ENCODE results near the gene TMEM269. TPM values are rescaled to one million over a fixed set of nuclear protein-coding genes. Genes with fewer than 3 reads are reported as not detected.
"Not testable (repeated sequence)": the region's sequence is repeated elsewhere in the genome, so short reads cannot be mapped to it uniquely, and the experiment has no call there.

The TMEM269 gene
- total and polyA plus RNA-seq, 7 donors: 0.04 TPM; not detected in 6

DNA sequence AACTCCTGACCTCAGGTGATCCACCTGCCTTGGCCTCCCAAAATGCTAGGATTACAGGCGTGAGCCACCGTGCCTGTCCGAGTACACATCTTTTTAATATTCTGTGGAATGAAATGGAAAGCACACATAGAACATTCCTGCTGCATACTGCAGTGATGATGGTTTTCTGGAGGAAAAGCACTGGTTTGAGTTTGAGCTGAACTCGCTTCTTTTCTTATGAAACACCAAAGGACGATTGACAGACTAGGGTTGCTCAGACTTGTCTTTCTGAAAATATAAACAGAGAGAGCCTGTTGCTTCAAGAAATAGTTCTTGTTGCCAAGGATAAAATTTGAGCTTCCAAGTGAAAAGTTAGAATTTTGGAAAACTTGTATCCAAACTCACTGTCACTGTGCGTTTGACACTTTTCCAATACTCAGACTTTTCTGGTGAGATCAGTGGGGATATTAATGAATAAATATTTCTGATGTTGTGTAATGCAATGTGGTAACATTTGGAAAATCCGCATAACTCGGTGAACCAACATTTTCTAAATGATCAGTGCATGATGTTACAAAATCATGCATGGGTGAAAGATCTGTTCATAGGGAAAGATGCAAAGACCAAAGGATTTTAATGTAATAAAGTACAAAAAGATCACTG lies 17.2 kb downstream of the TMEM269 start:
- TF ChIP-seq POLR2AphosphoS5 (IDR thresholded peaks at IDR 0.05) (no peak), POLR2A (IDR thresholded peaks at IDR 0.05) (no peak), EP300 (IDR thresholded peaks at IDR 0.05) (no peak)
- TF ChIP-seq, protein P1, sequence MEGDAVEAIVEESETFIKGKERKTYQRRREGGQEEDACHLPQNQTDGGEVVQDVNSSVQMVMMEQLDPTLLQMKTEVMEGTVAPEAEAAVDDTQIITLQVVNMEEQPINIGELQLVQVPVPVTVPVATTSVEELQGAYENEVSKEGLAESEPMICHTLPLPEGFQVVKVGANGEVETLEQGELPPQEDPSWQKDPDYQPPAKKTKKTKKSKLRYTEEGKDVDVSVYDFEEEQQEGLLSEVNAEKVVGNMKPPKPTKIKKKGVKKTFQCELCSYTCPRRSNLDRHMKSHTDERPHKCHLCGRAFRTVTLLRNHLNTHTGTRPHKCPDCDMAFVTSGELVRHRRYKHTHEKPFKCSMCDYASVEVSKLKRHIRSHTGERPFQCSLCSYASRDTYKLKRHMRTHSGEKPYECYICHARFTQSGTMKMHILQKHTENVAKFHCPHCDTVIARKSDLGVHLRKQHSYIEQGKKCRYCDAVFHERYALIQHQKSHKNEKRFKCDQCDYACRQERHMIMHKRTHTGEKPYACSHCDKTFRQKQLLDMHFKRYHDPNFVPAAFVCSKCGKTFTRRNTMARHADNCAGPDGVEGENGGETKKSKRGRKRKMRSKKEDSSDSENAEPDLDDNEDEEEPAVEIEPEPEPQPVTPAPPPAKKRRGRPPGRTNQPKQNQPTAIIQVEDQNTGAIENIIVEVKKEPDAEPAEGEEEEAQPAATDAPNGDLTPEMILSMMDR (IDR thresholded peaks at IDR 0.05): no peak
- no peak for DNase-seq
- peaks cover 0 to 7% (median 0%) of the 10 kb centered on the region in 4 donors for H3K36me3 ChIP-seq
- H3K27ac ChIP-seq: peak overlapping the region in 1 of 4 donors; percentile 28
- H3K27me3 ChIP-seq: no peaks in the 10 kb centered on the region
- intact Hi-C loops (cut with DNase I): no loop called here
- H3K9me3 ChIP-seq: no peaks in the 10 kb centered on the region
- no peak overlapping the region for H3K4me3 ChIP-seq
- no peaks in the 10 kb centered on the region for H3K4me1 ChIP-seq
- 86 to 89% methylated on average over 8 of the region's 8 CpGs for WGBS, 2 donors

GRCh38 chr1:42806171-42806570 lies 21.4 kb downstream of the TMEM269 start:
- intact Hi-C loops (cut with DNase I): no loop called here
- H3K27me3 ChIP-seq: no peaks in the 10 kb centered on the region
- DNase-seq: no peak
- no peak overlapping the region for H3K27ac ChIP-seq
- no peaks in the 10 kb centered on the region for H3K4me1 ChIP-seq
- no peaks in the 10 kb centered on the region for H3K9me3 ChIP-seq
- H3K36me3 ChIP-seq: peaks cover 0 to 12% (median 0%) of the 10 kb centered on the region in 4 donors
- no peak overlapping the region for H3K4me3 ChIP-seq
- TF ChIP-seq, protein P1 (IDR thresholded peaks at IDR 0.05): no peak
- no peak for TF ChIP-seq EP300 (IDR thresholded peaks at IDR 0.05)
- TF ChIP-seq POLR2A (IDR thresholded peaks at IDR 0.05): no peak
- no peak for TF ChIP-seq POLR2AphosphoS5 (IDR thresholded peaks at IDR 0.05)

GRCh38 chr1:42806593-42806992 lies 21.8 kb downstream of the TMEM269 start:
- no peaks in the 10 kb centered on the region for H3K4me1 ChIP-seq
- no peak overlapping the region for H3K27ac ChIP-seq
- peaks cover 0 to 15% (median 0%) of the 10 kb centered on the region in 4 donors for H3K36me3 ChIP-seq
- no peak for DNase-seq
- intact Hi-C loops (cut with DNase I): no loop called here
- no peak overlapping the region for H3K4me3 ChIP-seq
- WGBS, 2 donors: 93% methylated on average over 5 of the region's 5 CpGs
- no peak for TF ChIP-seq EP300 (IDR thresholded peaks at IDR 0.05)
- no peak for TF ChIP-seq POLR2AphosphoS5 (IDR thresholded peaks at IDR 0.05)
- no peak for TF ChIP-seq POLR2A (IDR thresholded peaks at IDR 0.05)
- TF ChIP-seq, protein P1 (IDR thresholded peaks at IDR 0.05): no peak
- H3K27me3 ChIP-seq: no peaks in the 10 kb centered on the region
- no peaks in the 10 kb centered on the region for H3K9me3 ChIP-seq

- Histone ChIP-seq H3K4me1 (no peaks in the 10 kb centered on the region), H3K36me3 (peaks cover 0 to 15% (median 0%) of the 10 kb centered on the region in 4 donors), H3K9me3 (no peaks in the 10 kb centered on the region), H3K27ac (no peak overlapping the region), H3K27me3 (no peaks in the 10 kb centered on the region), H3K4me3 (no peak overlapping the region)
- DNase-seq: no peak
- intact Hi-C loops (cut with DNase I): no loop called here
- TF ChIP-seq POLR2A (IDR thresholded peaks at IDR 0.05): no peak
- peak in 2 of 4 donors; percentile 61 to 63 for TF ChIP-seq POLR2AphosphoS5 (IDR thresholded peaks at IDR 0.05)
Observed at GRCh38 chr1:42807056-42807668, 22.4 kb downstream of the TMEM269 start.

GRCh38 chr1:42814815-42815214 lies 30.0 kb downstream of the TMEM269 start:
- H3K4me3 ChIP-seq; intact Hi-C loops (cut with DNase I); H3K27ac ChIP-seq; H3K36me3 ChIP-seq; H3K9me3 ChIP-seq; DNase-seq; H3K27me3 ChIP-seq: not testable (repeated sequence)
- H3K4me1 ChIP-seq: peaks cover 0 to 21% (median 14%) of the 10 kb centered on the region in 4 donors
- WGBS, 2 donors: 92 to 100% methylated on average over 3 of the region's 3 CpGs
